Left lobe of liver (tissue), 2 donors: Measurements from ENCODE around the gene ACAP1. TPM values are rescaled to one million over a fixed set of nuclear protein-coding genes. Genes with fewer than 3 reads are reported as not detected.
A peak's percentile ranks its signal among the peaks of the same experiment; 100 is the strongest.

Experiments used
- ATAC-seq: fragments of 200-7000 bp; cut with Tn5 transposase; one replicate; pipeline ENCODE4 v1.9.1; 2020; ENCODE audit warnings: mild to moderate bottlenecking, moderate library complexity
- DNase-seq: peaks from one replicate; pipeline ENCODE4 v3.0.0-alpha.2; 2020; ENCODE audit warnings: low spot score
- total RNA-seq: library from RNA; stranded (reverse); gene quantifications from one replicate; pipeline ENCODE4 v1.2.1, GENCODE V29; 2021
- donor health status: DM: no; HTN: no; CAD: no; lungs with moderate emphysema.
- donor health status: DM: no; HTN: yes; CAD: no.

The ACAP1 gene
- total RNA-seq, 1 donor from 2014 or later: 3.4 TPM

DNA sequence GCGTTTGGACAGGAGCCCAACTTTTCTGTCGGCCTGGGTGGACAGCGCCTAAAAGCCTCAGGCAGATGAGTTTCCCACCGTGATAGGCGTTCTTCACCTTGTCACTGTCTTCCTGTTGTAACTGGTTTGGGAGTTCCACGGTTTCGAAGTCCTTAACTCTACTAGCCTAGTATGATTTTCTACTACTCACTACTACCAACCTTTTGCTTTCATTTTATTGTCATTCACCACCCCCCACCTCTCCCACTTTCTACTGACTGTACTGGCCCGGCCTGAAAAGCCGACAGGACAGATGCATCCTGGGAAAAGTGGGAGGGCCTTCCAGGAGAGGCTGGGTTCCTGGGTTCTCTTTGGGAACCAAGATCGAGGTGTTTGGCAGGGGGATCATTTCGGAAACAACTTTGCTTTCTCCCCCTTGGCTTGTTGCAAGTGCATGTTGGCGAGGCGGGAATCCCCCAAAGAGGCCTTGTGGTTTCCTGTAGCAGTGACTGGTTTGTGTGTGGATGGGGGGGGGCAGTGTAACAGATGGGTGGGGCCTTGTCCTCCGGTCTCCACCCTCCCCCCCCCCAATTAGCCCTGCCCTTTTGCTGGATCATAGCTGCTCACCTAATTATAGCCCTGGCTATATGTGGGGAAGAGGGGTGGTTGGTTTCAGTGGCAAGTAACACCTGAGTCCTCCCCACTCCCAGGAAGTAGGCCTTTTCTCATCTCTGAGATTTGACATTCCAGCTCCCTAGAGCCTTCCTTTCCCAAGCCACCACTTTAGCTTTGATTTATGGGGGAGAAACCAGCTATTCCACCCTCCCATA, 27.5 kb upstream of the ACAP1 start:
- DNase-seq (peak; percentile 80), ATAC-seq (peak; percentile 49)

DNA sequence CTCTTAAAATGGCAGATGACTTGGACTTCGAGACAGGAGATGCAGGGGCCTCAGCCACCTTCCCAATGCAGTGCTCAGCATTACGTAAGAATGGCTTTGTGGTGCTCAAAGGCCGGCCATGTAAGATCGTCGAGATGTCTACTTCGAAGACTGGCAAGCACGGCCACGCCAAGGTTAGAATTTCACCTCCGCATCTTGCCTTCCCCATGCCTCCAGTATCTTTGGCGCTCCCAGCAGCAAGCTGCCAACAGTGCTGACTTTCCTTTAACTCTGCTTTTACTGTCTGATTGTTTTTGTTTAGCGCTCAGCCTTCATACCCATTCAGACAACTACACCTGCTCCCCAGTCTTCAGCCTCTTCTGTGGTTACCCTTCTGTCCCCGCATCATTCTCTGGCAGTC, 26.7 kb upstream of the ACAP1 start:
- DNase-seq (no peak), ATAC-seq (no peak)

DNA sequence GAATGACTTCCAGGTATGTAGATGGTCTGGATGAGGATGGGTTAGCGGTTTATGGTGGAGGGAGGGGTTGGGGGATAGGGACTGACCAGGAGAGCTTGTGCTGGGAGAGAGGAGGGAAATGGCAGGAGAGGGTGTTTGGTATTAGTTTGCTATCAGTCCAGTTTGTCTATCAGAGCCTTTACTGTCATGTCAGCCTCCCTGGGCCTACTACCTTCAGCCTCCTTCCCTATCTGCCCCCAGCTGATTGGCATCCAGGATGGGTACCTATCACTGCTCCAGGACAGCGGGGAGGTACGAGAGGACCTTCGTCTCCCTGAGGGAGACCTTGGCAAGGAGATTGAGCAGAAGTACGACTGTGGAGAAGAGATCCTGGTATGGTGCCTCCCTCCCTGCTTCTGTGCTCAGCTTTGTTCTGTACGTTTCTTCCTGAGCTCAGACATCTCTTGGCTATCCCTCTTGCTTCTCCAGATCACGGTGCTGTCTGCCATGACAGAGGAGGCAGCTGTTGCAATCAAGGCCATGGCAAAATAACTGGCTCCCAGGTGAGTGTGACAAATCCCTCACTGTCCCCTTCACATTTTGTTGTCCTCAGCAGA, 25.1 kb upstream of the ACAP1 start:
- ATAC-seq: no peak

DNA sequence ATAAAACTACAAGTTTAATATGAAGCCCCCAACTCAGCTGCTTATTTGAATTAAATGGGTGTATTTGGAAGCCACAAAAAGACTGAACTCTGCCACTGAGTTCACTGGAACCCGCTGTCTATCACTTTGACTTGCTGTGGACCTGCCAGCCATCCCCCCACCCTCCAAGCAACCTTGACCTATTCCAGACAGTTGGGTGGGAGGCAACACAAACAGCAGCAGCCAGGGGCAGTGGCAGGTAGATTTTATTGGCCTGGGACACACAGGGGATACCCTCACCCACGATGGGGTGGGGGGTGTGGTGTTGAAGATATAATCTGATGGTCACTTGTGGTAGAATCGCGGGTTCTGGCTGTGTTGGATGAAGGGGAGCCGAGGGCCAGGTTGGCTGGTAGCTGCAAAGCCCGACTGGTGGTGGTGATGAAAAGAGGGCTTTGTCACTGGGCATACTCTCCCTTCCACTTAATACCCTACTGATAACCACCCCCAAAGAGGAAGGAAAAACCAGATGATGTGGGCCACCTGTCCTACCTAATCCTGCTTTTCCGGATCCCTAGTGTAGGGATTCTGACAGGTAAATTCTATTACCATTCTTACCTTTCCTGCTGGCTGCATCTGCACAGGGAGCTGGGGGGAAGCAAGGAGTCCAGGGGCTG, 23.8 kb upstream of the ACAP1 start:
- DNase-seq: no peak

More for the DNA sequence above, 25.1 kb upstream of the ACAP1 start:
- DNase-seq: no peak

DNA sequence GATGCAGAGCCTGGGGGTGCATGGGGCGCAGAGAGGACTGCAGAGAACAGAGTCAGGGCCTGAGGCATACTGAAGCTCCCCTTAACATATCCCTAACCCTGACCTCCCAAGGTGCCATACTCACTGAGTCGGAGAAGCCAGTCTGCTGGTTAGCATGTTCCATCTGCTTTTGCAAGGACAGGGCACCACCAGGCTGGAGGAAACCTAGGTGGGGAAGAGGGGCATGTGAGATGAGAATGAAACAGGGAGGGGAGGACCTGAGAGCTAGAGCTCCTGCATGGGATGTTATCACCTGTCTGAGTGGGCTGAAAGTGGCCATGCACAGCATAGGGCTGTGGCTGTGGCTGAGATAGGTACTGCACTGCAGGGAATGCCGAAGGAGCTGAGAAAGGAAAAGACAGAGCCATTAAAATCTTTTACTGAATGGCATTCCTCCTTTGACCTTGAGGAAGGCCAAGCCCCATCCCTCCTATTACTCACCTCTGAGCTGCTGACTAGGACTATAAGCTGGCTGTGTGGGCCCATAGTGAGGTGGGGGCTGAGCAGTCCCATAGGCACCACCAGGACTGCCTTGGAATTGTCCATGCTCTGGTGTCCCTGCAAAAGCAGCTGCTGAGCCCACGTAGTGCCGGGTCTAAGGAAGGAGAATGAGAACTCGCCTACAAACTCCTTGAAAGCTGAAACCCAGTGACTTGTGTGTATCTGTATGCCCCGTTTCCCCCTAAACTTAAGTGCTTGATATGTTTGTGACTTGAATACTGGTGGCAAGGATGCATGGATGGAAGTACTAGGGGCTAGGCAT, 23.0 kb upstream of the ACAP1 start:
- DNase-seq (no peak), ATAC-seq (no peak)

More for the DNA sequence above, 23.8 kb upstream of the ACAP1 start:
- no peak for ATAC-seq

DNA sequence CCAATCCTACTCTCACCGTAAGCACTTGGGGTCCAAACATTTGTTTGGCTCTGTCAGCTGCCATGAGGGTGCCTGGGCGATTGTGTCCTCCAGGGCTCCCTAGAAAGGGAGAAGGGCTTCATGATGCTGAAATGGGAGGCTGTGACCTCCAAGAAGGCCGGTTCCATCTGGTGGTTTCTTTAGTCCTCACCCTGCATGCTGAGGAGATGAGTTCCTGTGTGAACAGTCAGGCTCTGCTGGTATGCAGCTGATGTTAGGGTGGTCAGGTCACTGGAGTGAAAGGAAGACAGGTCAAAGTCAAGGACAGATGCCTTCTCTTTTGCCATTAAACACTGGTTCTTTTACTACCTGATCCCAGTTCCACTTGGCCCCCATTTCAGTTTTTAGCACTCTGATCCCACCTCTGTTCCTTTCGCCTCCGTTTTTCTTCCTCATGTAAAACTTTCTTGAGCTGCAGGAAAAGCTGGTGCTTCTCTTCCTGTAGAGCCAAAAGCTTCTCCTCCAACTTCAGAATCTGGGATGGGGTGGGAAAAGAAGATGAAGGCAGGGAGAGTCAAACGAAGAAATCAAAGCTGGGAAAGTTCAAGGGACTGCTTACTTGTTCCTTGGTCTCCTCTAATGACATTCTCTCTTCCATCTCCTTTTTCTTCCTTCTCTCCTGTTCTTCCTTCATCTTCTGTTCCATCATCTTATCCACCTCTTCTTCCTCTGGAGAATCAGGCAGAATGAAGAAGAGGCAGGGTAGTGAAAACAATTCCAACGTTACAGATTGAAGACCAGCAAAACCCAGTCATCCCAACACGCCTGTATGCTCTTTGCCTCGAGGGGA, 22.2 kb upstream of the ACAP1 start:
- DNase-seq: no peak
- no peak for ATAC-seq

DNA sequence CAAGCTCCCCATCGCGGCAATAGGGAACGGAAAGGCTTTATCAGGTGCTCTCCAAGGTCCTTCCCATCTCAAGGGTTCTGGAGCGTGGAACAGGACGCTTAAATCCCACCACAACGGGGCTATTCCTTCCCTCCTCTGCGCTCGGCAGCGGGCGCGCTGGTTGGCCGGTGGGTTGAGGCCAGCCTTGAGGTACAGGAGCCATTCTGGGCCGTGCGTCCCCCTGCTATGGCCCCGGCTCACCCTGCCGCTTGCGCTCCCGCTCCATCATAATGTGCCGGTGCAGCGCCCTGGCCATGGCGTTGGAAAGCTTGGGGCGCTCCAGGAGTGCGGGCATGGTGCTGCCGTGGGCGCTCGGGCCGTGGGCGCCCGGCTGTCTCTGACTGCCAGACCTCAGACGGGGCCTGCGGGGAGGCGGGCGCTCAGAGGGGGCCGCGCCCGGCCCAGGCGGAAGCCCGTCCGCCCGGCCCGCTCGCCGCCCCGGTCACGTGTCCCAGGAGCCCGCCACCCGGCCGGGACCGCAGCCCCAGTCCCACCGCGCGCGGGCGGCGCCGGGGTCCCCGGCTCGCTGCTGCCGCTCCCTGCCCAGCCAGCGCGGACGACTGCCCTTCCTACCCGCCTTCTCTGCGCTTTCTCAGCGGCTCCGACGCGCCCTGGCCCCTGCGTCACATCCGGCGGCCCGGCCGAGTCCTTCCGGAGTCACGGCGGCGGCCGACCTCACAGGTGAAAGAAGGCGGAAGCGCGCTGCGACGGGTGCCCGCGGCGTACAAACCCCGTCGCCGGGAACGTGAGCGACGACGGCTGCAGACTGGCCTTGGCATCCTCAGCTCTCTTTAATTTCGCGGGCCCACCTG, 21.4 kb upstream of the ACAP1 start, which contains the start of gene GPS2:
Gene GPS2 (minus strand): TSS at position 642 of the 851 bp plus-strand sequence. CDS start 308 bp downstream, at position 334.
- peak; percentile 95 for DNase-seq
- ATAC-seq: peak; percentile 89

DNA sequence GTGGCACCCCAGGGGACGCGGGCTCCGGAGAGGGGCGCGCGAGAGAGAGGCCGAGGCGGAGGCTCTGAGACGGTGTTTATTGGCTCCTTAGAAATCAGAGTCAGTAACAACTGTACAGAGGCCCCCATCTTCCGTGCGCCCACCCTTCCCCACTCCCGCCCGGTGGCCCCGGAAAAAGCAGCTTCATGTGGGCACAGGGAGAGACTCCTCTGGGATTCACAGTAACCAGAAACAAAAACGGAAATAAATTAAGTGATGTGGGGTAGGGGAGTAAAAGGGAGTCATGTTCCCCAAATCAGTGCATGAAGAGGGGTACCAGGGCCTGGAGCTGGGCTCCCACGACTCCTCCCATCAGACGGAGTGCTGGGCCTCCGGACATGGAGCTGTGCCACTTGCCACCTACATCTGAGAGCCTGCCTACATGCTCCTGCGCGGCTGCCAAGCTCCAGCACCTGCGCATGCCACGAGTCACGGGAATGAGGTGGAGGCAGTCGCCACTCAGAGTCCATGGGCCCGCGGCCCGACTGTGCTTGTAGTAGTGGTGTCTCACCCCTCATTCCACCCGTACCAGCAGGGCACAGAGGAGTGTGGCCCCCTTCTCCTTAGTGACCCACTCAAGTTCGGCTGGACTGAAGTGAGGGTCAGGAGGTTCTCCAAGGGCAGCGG, 20.6 kb upstream of the ACAP1 start:
- peak; percentile 64 for DNase-seq
- ATAC-seq: peak; percentile 35

DNA sequence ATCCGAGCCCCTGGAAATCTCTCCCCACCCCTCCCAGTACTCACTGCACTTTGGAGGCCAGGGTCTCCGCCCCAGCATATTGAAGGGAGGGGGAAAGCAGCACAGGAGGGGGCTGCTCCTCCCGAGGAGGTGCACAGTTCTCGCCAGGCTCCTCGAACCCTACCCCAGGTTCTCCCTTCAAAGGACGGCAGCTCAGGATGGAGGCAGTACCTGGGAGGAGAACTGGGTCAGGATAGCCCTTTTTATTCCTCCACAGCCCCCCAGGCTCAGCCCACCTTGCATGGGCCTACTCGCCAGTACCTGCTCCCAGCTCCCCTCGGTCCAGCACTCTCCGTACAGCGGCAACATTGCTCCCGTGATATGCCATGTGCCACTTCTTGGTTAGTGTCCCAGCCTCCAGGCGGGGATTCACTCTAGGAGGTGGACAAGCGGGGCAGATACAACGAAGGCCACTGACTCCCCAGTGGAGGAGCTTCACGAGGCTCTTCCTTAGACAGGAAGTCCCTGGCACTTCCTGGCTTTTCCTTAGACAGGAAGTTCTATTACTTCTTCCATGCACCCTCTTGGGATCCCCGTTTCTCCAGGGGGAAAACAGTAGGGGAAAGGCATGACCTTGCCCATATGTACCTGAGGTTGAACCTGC, 19.0 kb upstream of the ACAP1 start:
- ATAC-seq: no peak
- DNase-seq: no peak

DNA sequence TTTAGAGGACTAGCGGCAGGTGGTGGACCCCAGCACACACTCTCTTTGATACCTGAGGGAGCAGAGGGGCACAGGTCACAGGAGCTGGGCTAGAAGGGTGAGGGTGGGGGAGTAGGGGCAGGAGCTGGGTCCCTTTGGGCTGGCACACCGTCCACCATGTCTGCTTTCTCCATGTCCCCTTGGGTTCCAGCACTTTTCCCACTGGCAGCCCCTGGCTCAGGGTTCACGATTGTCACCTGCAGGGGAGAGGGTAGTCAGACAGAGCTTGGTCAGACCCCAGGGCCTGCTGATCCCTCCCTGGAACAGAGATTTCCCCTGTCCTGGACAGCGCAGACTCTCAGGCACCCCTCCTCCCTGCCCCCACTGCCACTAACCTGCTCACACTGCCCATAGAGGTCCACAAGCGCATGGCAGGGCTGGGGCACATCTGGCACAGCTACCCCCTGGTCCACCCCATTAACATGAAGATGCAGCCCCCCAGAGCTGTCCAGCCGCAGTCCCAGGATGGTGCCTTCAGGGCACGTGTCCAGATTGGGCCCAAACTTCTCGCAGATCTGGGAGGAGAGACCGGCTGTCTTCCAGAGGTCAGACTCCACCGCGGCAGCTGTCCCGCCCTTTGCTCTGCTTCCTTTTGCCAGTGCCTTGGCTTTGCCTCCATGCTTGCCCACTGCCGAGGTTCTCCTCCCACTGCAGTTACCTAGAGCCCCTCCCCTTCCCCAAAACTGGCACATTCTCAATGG, 18.0 kb upstream of the ACAP1 start:
- DNase-seq (no peak), ATAC-seq (no peak)

DNA sequence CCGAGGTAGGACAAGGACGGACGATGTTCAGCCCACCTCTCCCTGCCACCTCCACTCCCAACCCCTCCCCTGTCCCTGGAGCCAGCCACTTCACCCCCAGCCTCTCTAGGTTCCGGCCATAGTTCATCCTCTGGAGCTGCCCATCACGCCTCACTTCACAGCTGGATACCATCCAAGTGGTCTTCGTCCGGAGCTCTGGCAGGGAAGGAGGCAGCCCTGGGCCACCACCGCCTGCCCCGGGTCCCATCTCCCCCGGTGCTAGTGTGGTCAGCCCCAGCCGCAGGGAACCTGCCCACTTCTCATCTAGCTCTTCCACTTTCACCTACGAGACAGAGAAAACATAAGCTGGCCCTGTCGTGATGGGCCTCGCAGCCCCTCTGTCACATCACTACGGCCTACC, 14.9 kb upstream of the ACAP1 start:
- no peak for ATAC-seq
- no peak for DNase-seq

DNA sequence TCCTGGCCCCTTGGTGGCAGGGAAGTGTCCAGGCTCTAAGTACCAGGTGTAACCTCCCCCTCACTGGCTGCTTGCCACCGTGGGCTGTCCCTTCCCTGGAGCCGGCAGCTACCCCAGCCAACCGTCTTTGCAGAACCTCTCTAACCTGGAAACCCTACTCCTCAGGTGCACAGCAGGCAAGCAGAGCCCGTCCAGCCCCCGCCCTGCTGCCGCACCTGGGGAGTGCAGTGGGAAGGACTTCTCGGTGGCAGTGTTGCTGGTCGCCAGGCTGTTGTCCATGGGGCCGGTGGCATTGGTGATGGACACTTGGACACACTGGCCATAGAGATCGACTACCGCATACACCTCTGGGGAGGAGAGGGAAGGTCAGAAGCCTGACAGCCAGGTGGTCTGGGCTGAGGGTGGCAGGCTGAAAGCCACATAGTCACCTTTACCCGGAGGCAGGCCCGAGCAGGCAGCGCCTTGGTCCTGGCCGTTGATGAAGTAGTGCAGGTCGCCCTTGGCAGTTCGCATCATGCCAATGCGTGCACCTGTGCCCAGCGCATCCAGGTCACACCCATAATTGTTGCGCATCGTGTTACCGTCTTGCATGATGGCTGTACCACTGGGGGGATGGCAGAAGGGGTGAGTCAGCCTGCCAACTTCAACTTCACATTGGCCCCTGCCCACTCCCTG, 13.7 kb upstream of the ACAP1 start:
- ATAC-seq (no peak), DNase-seq (no peak)

DNA sequence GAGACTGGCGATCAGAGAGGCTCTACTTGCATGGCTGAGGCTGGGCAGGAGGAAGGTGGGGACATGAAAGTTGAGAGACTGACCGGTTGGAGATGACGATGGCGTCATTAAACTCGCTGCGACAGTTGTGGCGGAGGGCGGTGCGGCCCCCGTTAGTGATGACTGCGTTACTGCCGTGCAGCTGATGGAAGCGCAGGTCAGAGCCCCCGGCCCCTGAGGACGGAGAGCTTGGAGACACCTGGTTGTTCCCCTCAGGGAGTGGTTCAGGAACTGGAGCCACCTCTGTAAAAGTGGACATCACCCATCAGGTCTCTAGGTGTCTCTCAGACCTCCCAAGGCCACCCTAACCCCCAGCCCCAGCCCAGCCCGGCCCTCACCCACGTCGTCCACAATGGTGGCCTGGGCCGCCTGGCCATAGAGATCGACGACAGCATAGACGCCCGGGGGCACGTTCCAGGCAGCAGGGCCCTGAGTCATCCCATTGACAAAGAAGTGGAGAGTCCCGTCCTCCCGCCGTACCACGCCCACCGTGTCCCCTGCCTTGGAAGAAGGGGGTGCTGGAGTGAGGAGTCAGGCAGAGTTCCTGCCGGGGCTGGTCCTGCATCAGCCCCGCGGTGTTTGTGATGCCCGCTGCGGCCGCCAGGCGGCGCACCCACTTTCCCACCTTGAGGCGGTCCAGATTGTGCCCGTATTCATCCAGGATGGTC, 12.4 kb upstream of the ACAP1 start:
- ATAC-seq (peak; percentile 18), DNase-seq (no peak)

DNA sequence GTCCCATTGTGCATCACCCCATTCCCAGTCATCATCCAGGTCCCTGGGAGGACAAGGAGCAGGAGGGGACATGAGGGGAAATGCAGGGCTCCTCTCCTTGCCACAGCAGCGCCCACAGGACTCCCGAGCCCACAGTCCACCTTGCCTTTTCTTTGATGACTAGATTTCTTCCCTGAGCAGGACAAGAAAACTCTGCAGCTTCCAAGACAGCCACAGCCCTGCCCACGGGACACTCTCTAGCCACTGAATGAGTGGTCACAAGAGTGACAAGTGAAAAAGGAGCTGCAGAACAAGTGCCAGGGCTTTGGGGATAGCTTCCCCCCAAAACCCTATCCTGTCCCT, 11.9 kb upstream of the ACAP1 start:
- ATAC-seq (no peak), DNase-seq (no peak)

DNA sequence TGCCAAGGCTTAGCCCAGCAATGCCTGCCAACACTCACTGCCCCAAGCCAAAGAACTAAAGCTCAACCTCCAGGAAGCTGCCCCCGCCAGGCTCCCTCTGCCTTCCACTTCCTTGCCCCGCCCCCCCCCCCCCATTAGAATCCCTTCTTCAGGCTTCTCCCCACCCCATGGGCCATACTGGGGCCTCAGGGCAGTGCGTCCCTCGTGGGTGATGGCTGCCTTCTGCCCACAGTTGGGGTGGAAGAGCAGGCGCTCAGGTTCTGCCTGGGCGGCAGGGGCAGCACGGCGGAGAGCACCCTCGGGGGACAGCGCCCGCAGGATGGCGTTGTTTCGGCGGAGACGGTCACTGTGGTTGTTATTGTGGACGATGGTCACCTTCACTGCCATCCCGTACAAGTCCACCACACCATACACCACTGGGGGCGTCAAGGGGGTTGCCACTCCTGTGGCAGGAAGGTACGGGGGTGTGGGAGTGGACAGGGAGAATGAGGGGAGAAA, 11.2 kb upstream of the ACAP1 start:
- DNase-seq (no peak), ATAC-seq (no peak)

DNA sequence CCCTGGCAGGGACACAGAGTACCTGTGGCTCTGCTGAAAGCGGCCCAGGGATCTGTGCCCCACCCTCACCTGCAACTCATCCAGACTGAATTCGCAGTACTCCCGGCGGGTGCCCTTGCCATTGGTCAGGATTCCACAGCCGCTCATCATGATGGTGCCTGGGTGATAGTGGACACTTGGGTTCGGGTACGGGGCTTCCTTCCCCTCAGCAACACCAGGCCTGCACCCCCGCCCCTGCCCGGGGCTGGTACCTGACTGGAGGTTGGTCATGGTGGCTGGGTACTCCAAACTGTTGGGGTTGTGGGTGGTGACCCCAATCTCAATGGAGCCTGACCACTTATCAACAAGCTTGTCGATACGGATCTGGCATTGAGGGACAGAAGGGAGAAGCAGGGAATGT, 10.1 kb upstream of the ACAP1 start:
- ATAC-seq: no peak
- DNase-seq: no peak
